Measurements from ENCODE around the gene SH2D6. TPM values are rescaled to one million over a fixed set of nuclear protein-coding genes. Genes with fewer than 3 reads are reported as not detected.

Gene SH2D6
- total RNA-seq, 2 experiments from 2014 or later: 0.94 to 1.4 TPM

DNA sequence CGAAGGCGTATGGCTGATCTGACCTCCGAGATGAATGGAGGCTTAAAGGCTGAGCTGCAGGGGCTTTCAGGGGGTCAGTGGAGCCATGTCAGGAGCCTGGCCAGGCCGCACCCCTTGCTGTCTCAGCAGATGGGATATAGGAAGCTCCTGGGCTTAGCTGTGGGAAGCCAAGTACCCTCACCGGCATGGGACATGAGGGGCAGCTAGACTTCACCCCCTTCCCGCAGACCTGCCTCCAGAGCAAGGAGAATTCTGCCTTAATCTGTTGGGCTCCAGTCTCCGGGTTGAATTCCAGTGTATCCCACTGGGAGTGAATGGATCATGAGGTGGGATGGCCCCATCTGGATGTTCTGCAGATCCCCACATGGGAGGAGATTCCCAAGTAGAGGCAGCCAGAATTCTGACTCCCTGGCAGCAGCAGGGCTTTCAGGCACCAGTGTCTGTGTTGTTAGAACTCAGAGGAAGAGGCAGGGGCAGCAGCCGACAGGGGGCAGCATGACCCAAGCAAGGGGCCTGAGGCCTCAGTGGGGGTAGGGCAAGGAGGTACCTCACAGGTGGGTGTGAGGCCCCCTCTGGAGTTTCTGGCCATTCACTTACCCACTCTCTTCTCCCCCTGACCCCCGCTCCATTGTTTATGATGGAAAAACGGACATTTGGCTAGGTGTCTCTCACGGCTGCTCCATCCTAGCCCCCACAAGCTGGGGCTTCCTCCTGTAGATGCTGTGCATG lies 27.4 kb upstream of the SH2D6 start:
- POLR2A ChIA-PET: interaction anchor here (2.8 to 5.5 kb wide), 2 partner anchors 148 to 161 kb away, joined by 14 to 23 read pairs; partner anchors contain the start of gene MAT2A
- Mint-ChIP-seq H3K27ac (peak overlapping the region; percentile 38), H3K4me3 (no peak overlapping the region), H3K9me3 (no peaks in the 10 kb centered on the region), H3K36me3 (peaks cover 18% of the 10 kb centered on the region), H3K4me1 (peaks cover 8% of the 10 kb centered on the region), H3K27me3 (no peaks in the 10 kb centered on the region)
- DNase-seq: peak; percentile 84
- ATAC-seq (ENCODE audit: low read depth): peak; percentile 68

DNA sequence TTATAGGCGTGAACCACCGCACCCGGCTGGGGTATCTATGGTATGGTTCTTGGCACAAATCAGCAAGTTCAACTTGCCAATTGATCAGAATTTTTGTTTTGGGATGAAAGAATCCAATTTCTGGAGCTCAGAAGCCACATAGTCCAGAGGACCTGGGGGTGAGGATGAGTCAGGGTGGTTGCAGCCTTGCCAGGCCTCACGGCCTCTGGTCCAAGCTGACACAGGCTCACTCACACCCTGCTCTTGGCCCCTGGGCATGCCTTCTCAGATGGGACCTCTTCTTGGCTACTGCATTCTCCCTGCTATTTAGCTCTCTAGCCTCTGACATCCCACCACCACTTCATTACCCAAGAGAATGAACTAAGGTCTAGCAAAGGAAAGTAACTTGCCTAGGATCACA lies 24.7 kb upstream of the SH2D6 start:
- POLR2A ChIA-PET: interaction anchor here (0.9 to 5.5 kb wide), 3 partner anchors 13 to 146 kb away, joined by 3 to 23 read pairs (median 5); partner anchors contain the start of gene MAT2A
- no peaks in the 10 kb centered on the region for H3K27me3 Mint-ChIP-seq
- H3K4me3 Mint-ChIP-seq: no peak overlapping the region
- peaks cover 25% of the 10 kb centered on the region for H3K36me3 Mint-ChIP-seq
- peak overlapping the region; percentile 3 for H3K27ac Mint-ChIP-seq
- H3K9me3 Mint-ChIP-seq: no peaks in the 10 kb centered on the region
- DNase-seq (no peak), ATAC-seq (ENCODE audit: low read depth) (no peak)
- H3K4me1 Mint-ChIP-seq: peaks cover 13% of the 10 kb centered on the region

DNA sequence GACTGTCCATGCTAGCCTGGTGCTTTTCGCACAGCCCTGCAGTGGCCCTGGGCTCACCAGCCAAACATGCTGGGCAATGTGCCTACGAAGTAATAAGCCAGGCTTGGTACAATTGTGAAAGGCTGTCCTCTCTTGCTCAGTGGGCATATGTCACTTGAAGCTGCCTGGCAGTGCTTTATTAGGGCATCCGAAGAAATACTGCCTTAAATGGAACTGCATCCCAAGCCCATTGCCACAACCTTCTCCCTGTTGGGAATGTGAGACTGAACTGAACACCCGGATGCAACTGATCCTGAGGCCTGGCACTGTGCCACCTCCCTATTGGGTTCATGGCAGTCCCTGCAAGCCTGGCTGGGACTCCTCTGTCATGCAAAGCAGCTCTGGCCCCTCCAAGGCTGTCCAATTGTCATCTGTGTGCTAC lies 24.2 kb upstream of the SH2D6 start:
- Mint-ChIP-seq H3K27me3 (no peaks in the 10 kb centered on the region), H3K9me3 (no peaks in the 10 kb centered on the region), H3K4me1 (peaks cover 13% of the 10 kb centered on the region), H3K36me3 (peaks cover 28% of the 10 kb centered on the region), H3K27ac (peak overlapping the region; percentile 3), H3K4me3 (no peak overlapping the region)
- no peak for ATAC-seq (ENCODE audit: low read depth)
- POLR2A ChIA-PET: interaction anchor here (1.6 to 5.5 kb wide), 2 partner anchors 13 to 145 kb away, joined by 5 to 23 read pairs; partner anchors contain the start of gene MAT2A
- no peak for DNase-seq

GRCh38 chr2:85394976-85395375 lies 23.5 kb upstream of the SH2D6 start:
- ATAC-seq (ENCODE audit: low read depth): no peak
- Mint-ChIP-seq H3K9me3 (no peaks in the 10 kb centered on the region), H3K27ac (no peak overlapping the region), H3K4me1 (peaks cover 13% of the 10 kb centered on the region), H3K27me3 (no peaks in the 10 kb centered on the region), H3K36me3 (peaks cover 31% of the 10 kb centered on the region), H3K4me3 (no peak overlapping the region)
- DNase-seq: no peak
- POLR2A ChIA-PET: interaction anchor here (0.5 to 5.5 kb wide), 2 partner anchors 12 to 144 kb away, joined by 3 to 23 read pairs; partner anchors contain the start of gene MAT2A

- Mint-ChIP-seq H3K27me3 (no peaks in the 10 kb centered on the region), H3K4me1 (peaks cover 13% of the 10 kb centered on the region), H3K27ac (no peak overlapping the region), H3K36me3 (peaks cover 40% of the 10 kb centered on the region), H3K9me3 (no peaks in the 10 kb centered on the region), H3K4me3 (no peak overlapping the region)
- ATAC-seq (ENCODE audit: low read depth) (no peak), DNase-seq (no peak)
- POLR2A ChIA-PET: no interaction called here
Measured at GRCh38 chr2:85395912-85396475, 22.5 kb upstream of the SH2D6 start.

GRCh38 chr2:85396531-85397470 lies 21.7 kb upstream of the SH2D6 start:
- POLR2A ChIA-PET: no interaction called here
- no peaks in the 10 kb centered on the region for H3K27me3 Mint-ChIP-seq
- H3K36me3 Mint-ChIP-seq: peaks cover 44% of the 10 kb centered on the region
- H3K9me3 Mint-ChIP-seq: no peaks in the 10 kb centered on the region
- ATAC-seq (ENCODE audit: low read depth) (no peak), DNase-seq (no peak)
- no peak overlapping the region for H3K4me3 Mint-ChIP-seq
- peak overlapping the region; percentile 24 for H3K27ac Mint-ChIP-seq
- H3K4me1 Mint-ChIP-seq: peaks cover 12% of the 10 kb centered on the region

- Mint-ChIP-seq H3K27me3 (no peaks in the 10 kb centered on the region), H3K4me3 (no peak overlapping the region), H3K27ac (no peak overlapping the region), H3K36me3 (peaks cover 53% of the 10 kb centered on the region), H3K4me1 (peaks cover 10% of the 10 kb centered on the region), H3K9me3 (no peaks in the 10 kb centered on the region)
- POLR2A ChIA-PET: no interaction called here
- ATAC-seq (ENCODE audit: low read depth) (no peak), DNase-seq (peak; percentile 22)
Measured at GRCh38 chr2:85397925-85398331, 20.6 kb upstream of the SH2D6 start.

GRCh38 chr2:85398426-85399182 lies 19.9 kb upstream of the SH2D6 start:
- peaks cover 1% of the 10 kb centered on the region for H3K9me3 Mint-ChIP-seq
- no peak overlapping the region for H3K4me3 Mint-ChIP-seq
- no peaks in the 10 kb centered on the region for H3K27me3 Mint-ChIP-seq
- DNase-seq: peak; percentile 20
- peaks cover 10% of the 10 kb centered on the region for H3K4me1 Mint-ChIP-seq
- no peak overlapping the region for H3K27ac Mint-ChIP-seq
- ATAC-seq (ENCODE audit: low read depth): no peak
- H3K36me3 Mint-ChIP-seq: peaks cover 57% of the 10 kb centered on the region
- POLR2A ChIA-PET: interaction anchor here (0.7 kb wide), 1 partner anchor 141 kb away, joined by 3 read pairs; the partner anchor contains the start of gene MAT2A

DNA sequence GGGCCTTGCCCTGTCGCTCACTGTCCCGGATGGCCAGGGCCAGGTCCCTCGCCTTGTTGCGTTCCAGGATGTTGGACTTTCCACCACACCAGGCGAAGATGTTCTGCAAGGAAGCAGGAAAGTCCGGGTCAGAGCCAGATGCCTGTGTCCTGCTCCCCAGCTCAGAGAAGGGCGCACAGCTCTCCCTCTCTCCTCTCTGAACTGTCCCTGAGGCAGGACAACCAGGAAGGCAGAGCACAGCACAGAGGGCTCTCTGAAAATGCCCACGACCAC lies 19.4 kb upstream of the SH2D6 start:
- Mint-ChIP-seq H3K27ac (no peak overlapping the region), H3K4me3 (no peak overlapping the region), H3K9me3 (peaks cover 4% of the 10 kb centered on the region), H3K27me3 (no peaks in the 10 kb centered on the region), H3K4me1 (peaks cover 10% of the 10 kb centered on the region), H3K36me3 (peaks cover 58% of the 10 kb centered on the region)
- no peak for DNase-seq
- ATAC-seq (ENCODE audit: low read depth): no peak
- POLR2A ChIA-PET: interaction anchor here (0.7 to 1.1 kb wide), 2 partner anchors 89 to 140 kb away, joined by 3 read pairs; partner anchors contain the start of gene MAT2A

DNA sequence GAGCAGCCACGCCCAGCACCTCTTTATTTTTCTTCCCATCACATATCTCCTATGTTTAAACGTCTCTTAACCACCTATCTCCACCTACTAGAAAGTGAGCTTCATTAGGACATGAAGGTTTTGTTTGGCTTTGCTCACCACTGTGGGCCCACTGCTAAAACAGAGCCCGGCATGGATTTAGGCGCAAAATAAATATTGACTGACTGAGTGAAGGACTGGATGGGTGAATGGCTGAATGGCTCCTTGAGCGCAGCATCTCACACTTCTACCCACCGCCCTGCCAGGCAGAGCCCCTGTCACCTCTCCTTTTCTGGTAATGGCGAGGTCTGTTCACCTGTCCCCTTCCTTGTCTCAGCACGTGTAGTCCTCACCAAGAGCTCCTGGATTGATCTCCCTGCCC lies 18.5 kb upstream of the SH2D6 start:
- DNase-seq: no peak
- no peak overlapping the region for H3K27ac Mint-ChIP-seq
- POLR2A ChIA-PET: interaction anchor here (1.1 kb wide), 2 partner anchors 90 to 148 kb away, joined by 3 read pairs; no protein-coding TSS in a partner anchor
- no peaks in the 10 kb centered on the region for H3K27me3 Mint-ChIP-seq
- H3K4me1 Mint-ChIP-seq: peaks cover 11% of the 10 kb centered on the region
- H3K9me3 Mint-ChIP-seq: peaks cover 5% of the 10 kb centered on the region
- H3K36me3 Mint-ChIP-seq: peaks cover 58% of the 10 kb centered on the region
- no peak overlapping the region for H3K4me3 Mint-ChIP-seq
- ATAC-seq (ENCODE audit: low read depth): no peak

GRCh38 chr2:85400541-85401463 lies 17.7 kb upstream of the SH2D6 start:
- Mint-ChIP-seq H3K4me1 (peaks cover 18% of the 10 kb centered on the region), H3K4me3 (no peak overlapping the region), H3K27ac (no peak overlapping the region), H3K27me3 (no peaks in the 10 kb centered on the region), H3K36me3 (peaks cover 64% of the 10 kb centered on the region), H3K9me3 (peaks cover 5% of the 10 kb centered on the region)
- POLR2A ChIA-PET: interaction anchor here (1.1 kb wide), 1 partner anchor 148 kb away, joined by 3 read pairs; no protein-coding TSS in a partner anchor
- no peak for DNase-seq
- ATAC-seq (ENCODE audit: low read depth): no peak

DNA sequence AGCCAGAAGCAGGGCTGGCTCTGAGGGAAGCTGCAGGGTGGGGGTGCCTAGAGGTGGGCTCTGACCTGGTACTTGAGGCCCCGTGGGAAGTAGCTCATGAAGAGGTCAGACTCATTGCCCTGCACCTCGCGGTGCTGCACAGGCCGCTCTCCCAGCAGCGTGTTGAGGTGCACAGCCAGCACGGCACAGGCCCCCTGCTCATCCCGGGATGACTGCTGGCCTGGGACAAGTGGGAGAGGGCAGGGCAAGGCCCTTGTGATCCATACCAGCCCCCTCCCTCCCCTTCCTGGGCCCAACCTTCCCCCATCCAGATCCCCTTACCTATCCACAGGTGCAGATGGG lies 17.1 kb upstream of the SH2D6 start:
- H3K4me1 Mint-ChIP-seq: peaks cover 24% of the 10 kb centered on the region

More for the DNA sequence above, 17.1 kb upstream of the SH2D6 start:
- Mint-ChIP-seq H3K9me3 (peaks cover 5% of the 10 kb centered on the region), H3K4me3 (no peak overlapping the region), H3K36me3 (peaks cover 64% of the 10 kb centered on the region), H3K27me3 (no peaks in the 10 kb centered on the region), H3K27ac (no peak overlapping the region)
- DNase-seq (no peak), ATAC-seq (ENCODE audit: low read depth) (no peak)
- POLR2A ChIA-PET: no interaction called here
